ENCODE data around the gene CCDC7.
"Not testable (repeated sequence)": the region's sequence is repeated elsewhere in the genome, so short reads cannot be mapped to it uniquely, and the experiment has no call there.

The CCDC7 gene

GRCh38 chr10:32459051-32459698, 13.2 kb downstream of the CCDC7 start:
- DNase-seq = no peak

GRCh38 chr10:32461203-32461602, 15.3 kb downstream of the CCDC7 start:
- DNase-seq = no peak

- no peak for DNase-seq
Observed at GRCh38 chr10:32471232-32471631, 25.3 kb downstream of the CCDC7 start.

- no peak for DNase-seq
Observed at GRCh38 chr10:32477499-32477898, 31.6 kb downstream of the CCDC7 start.

- no peak for DNase-seq
Observed at GRCh38 chr10:32481606-32482005, 35.7 kb downstream of the CCDC7 start.

- DNase-seq = not testable (repeated sequence)
Observed at GRCh38 chr10:32483019-32483502, 37.1 kb downstream of the CCDC7 start.

GRCh38 chr10:32488038-32488437, 42.1 kb downstream of the CCDC7 start:
- not testable (repeated sequence) for DNase-seq

- DNase-seq = no peak
Observed at GRCh38 chr10:32489158-32489557, 43.2 kb downstream of the CCDC7 start.

GRCh38 chr10:32489901-32490300, 44.0 kb downstream of the CCDC7 start:
- no peak for DNase-seq

- DNase-seq = not testable (repeated sequence)
Observed at GRCh38 chr10:32494562-32494961, 48.6 kb downstream of the CCDC7 start.

GRCh38 chr10:32500136-32500535, 54.2 kb downstream of the CCDC7 start:
- DNase-seq = not testable (repeated sequence)

- DNase-seq = no peak
Observed at GRCh38 chr10:32501906-32502305, 56.0 kb downstream of the CCDC7 start.

- not testable (repeated sequence) for DNase-seq
Observed at GRCh38 chr10:32505762-32506420, 60.0 kb downstream of the CCDC7 start.

GRCh38 chr10:32511599-32511998, 65.7 kb downstream of the CCDC7 start:
- DNase-seq = no peak

GRCh38 chr10:32516567-32517495, 70.9 kb downstream of the CCDC7 start:
- DNase-seq = no peak

GRCh38 chr10:32530231-32530630, 84.3 kb downstream of the CCDC7 start:
- DNase-seq = no peak

- DNase-seq = no peak
Observed at GRCh38 chr10:32538256-32538655, 92.3 kb downstream of the CCDC7 start.

- no peak for DNase-seq
Observed at GRCh38 chr10:32540691-32541470, 94.9 kb downstream of the CCDC7 start.

- no peak for DNase-seq
Observed at GRCh38 chr10:32548208-32548607, 102.3 kb downstream of the CCDC7 start.

GRCh38 chr10:32556783-32557395, 110.9 kb downstream of the CCDC7 start:
- no peak for DNase-seq

GRCh38 chr10:32562695-32563094, 116.8 kb downstream of the CCDC7 start:
- DNase-seq = not testable (repeated sequence)

GRCh38 chr10:32577448-32577847, 131.5 kb downstream of the CCDC7 start:
- no peak for DNase-seq

Measured in right forelimb (tissue), 1 donor.